ENCODE measurements around the gene OR8B8.
"Not testable (repeated sequence)": the region's sequence is repeated elsewhere in the genome, so short reads cannot be mapped to it uniquely, and the experiment has no call there.

Gene OR8B8

GRCh38 chr11:124441081-124441480, 4.4 kb downstream of the OR8B8 start:
- no peak for DNase-seq

DNA sequence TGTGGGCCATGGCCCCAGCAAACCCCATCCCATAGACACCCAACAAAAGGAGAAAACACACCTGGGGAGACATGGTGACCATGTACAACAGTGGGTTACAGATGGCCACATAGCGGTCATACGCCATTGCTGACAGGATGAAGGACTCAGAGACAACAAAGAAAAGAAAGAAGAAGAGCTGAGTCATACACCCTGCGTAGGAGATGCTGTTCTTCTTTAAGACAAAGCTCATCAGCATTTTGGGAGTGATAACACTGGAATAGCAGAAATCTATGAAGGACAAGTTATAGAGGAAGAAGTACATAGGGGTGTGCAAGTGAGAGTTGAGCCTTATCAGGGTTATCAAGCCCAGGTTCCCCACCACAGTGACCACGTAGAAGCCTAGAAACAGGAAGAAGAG, 4.9 kb downstream of the OR8B8 start:
- DNase-seq, result no peak

- DNase-seq, result no peak
Observed at GRCh38 chr11:124434699-124435098, 10.8 kb downstream of the OR8B8 start.

DNA sequence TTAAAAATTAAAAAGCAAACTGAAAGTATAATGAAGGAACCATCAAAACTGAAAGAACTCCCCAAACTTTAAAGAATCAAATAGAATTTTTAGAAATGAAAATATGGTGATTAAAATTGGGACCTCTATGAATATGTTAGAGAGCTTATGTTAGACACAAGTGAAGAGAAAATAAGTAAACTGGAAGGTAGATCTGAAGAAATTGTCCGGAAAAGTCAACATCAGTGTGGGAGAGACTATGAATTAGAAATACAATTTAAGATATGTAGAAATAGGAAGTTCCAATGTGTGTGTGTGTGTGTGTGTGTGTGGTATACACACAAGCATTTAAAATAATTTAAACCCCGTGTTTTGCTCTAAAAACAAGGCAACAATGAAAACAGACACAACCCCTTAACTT, 15.9 kb downstream of the OR8B8 start:
- DNase-seq, result no peak

DNA sequence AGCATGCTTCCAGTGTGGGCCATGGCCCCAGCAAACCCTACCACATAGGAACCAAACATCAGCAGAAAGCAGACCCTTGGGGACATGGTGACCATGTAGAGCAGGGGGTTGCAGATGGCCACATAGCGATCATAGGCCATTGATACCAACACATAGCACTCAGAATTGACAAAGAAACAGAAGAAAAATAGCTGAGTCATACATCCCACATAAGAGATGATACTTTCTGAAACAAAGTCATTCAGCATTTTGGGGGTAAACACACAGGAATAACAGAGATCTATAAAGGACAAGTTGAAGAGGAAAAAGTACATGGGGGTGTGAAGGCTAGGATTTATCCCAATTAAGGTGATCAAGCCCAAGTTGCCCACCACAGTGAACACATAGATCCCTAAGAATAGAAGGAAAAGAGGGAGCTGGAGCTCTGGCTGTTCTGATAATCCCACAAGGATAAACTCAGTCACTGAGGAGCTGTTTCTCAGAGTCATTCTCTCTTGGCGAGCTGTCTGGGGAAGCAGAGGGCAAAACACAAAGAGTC, 21.0 kb downstream of the OR8B8 start, which contains the start of gene OR8B4:
Gene OR8B4 (minus strand): TSS at position 488 of the 538 bp plus-strand sequence. CDS start 0 bp downstream, at position 488.
- no peak for DNase-seq

GRCh38 chr11:124421043-124421442, 24.5 kb downstream of the OR8B8 start:
- DNase-seq, result no peak

DNA sequence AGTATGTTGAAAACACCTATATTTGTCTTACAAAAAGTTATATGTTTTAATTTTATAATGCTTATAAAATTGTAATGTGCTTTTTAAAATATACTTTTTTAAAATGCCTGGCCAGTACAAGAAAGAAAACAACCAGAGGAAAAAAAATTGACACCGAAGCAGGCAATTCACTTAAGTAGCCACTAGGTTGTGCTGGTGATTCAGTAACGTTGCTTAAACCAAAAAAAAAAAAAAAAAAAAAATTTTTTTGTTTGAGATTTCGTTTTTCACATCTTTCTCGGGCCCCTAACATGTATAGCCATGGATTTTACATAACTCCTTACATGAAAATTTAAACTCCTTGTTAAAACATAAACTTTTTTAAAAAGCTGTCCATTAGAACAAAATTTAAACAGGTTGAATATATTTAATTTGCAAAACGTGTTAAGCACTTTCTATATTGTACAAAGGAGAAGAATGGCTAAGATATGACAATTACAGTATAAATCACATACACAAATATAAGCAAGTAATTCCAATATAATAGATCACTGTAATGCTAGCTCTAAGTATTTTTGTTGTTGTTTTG, 30.1 kb downstream of the OR8B8 start:
- DNase-seq, result peak; percentile 60

DNA sequence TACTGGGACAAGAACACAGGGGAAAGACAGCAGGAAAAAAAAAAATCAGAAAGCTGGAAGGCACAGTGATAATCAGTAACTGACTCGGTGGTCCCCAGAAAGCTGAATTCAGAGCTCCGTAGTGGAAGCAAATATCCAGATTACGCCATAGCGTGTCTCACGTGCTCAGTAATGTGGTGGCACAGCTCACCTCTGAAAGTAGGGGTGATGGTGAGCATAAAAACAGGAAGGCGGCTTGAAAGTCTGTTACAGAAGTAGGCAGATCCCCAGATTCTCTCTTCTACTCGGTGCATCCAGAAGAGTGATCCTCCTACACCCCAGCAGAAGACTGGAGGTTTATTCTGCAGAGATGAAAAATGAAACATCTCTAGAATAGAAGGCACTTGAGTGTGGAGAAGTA, 35.6 kb downstream of the OR8B8 start:
- DNase-seq, result no peak

DNA sequence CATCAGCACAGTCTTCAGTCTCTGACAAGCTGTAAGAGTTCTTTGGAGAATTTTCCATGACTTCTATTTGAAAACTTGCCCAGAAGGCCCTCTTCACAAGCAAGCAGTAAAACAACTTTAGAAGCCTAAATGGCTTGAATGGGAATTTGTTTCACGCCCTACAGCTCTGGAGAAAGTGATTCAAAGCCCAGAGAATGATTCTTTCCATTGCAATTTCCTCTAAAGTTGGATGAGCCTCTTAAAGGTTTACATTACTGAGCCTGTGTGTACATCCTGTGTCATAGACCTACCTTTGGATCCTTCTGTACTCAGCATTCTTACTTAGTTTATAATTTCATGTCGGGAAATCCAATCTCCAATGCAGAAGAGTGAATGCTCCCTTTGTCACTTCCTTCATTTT, 39.9 kb downstream of the OR8B8 start:
- DNase-seq, result no peak

- DNase-seq, result not testable (repeated sequence)
Observed at GRCh38 chr11:124403186-124403585, 42.3 kb downstream of the OR8B8 start.

DNA sequence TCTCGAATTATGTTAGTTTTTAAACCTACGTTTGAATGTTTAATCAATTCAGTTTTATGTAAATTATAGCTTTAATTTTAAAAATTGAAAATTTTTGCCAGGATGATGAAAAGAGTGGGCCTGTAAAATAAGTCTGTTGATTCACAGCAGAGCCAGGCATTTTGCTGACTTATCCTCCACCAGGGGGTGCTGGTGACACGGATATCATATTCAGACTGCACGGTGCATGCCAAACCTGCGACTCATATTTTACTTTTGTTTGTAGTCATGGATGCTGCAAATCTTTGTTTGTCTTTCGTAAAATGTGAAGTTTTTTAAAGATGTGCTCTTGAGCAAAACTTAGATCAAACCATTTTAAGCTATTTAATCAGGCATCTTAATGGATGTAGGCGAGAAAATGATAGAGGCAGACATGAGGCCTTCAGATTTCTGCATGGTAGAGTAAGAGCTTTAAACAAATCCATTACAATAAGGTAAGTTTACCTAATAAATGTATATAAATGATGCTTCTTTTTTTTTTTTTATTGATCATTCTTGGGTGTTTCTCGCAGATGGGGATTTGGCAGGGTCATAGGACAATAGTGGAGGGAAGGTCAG, 43.1 kb downstream of the OR8B8 start:
- DNase-seq, result peak; percentile 77

DNA sequence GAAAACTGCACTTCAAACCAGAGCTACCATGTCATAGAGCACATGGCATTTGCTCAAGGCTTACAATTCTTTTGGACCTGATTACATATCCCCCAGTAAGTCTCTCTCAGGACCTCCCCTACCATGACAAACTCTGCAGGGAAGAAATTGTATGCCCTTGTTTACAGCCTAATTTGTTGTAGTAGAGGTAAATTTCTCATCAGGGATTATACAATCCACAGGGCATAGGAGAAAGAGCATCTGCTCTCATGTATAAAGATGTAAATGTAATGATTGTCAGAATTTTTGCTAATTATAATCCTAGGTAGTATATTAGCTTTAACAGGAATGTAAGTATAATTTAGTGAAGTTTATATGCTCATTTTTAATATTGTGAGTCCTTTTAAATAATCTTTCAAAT, 46.6 kb downstream of the OR8B8 start, which contains the start of gene OR8B3:
Gene OR8B3 (minus strand): TSS at position 101 of the 400 bp plus-strand sequence. CDS start 1,673 bp downstream, outside the sequence.
- DNase-seq, result no peak

GRCh38 chr11:124396847-124397246, 48.6 kb downstream of the OR8B8 start:
- DNase-seq, result not testable (repeated sequence)

DNA sequence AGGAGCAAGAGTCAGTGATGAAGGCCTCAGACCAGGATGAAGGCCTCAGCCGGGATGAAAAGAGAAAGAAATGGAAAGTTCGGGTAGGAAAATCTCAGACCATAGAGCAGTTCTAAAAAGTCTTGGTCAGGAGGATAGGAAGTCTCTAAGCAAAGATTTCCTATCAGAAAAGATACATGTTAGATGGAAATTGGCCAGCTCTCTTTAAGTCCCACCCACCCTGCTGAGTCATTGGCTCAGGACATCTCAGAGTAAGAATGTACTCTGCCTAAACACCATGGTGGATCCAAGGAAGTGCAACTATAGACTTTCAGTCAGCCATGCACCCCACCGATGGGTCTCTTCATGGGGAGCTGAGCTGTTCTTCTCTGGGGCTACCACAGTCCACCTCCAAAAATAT, 51.1 kb downstream of the OR8B8 start:
- no peak for DNase-seq
